Activated effector memory CD4-positive, alpha-beta T cell treated with Interleukin-2 at 50 U/mL for 16 hours (primary cell): Measurements from ENCODE around the gene CCT7.
A peak's percentile ranks its signal among the peaks of the same experiment; 100 is the strongest.

Experiments used
- DNase-seq: peaks from one replicate; pipeline ENCODE4 v3.0.0-alpha.2; 2020

The CCT7 gene

GRCh38 chr2:73269686-73270465 is 35.8 kb downstream of the CCT7 start:
- DNase-seq, result no peak

GRCh38 chr2:73272270-73272669 is 38.2 kb downstream of the CCT7 start:
- DNase-seq, result no peak

- no peak for DNase-seq
Measured at GRCh38 chr2:73279852-73280251, 45.7 kb downstream of the CCT7 start.

- no peak for DNase-seq
Measured at GRCh38 chr2:73281244-73281643, 47.1 kb downstream of the CCT7 start.

- DNase-seq, result no peak
Measured at GRCh38 chr2:73282924-73283544, 48.9 kb downstream of the CCT7 start.

- no peak for DNase-seq
Measured at GRCh38 chr2:73283545-73284295, 49.6 kb downstream of the CCT7 start.

GRCh38 chr2:73284296-73285158 is 50.4 kb downstream of the CCT7 start, which contains the start of gene FBXO41:
Gene FBXO41, minus strand, starts transcription at chr2:73284478. Its CDS starts 14,848 bp downstream, at chr2:73269630.
- DNase-seq, result peak; percentile 51

- DNase-seq, result no peak
Measured at GRCh38 chr2:73285159-73285739, 51.1 kb downstream of the CCT7 start.

GRCh38 chr2:73286134-73286655 is 52.1 kb downstream of the CCT7 start:
- no peak for DNase-seq

- no peak for DNase-seq
Measured at GRCh38 chr2:73289304-73289703, 55.2 kb downstream of the CCT7 start.

- DNase-seq, result no peak
Measured at GRCh38 chr2:73290049-73290839, 56.1 kb downstream of the CCT7 start.

- DNase-seq, result peak; percentile 32
Measured at GRCh38 chr2:73291093-73291460, 57.0 kb downstream of the CCT7 start.

- no peak for DNase-seq
Measured at GRCh38 chr2:73291461-73292315, 57.6 kb downstream of the CCT7 start.

GRCh38 chr2:73292316-73292905 is 58.3 kb downstream of the CCT7 start:
- no peak for DNase-seq

GRCh38 chr2:73292906-73293533 is 58.9 kb downstream of the CCT7 start:
- DNase-seq, result no peak

- DNase-seq, result peak; percentile 79
Measured at GRCh38 chr2:73293534-73294171, 59.5 kb downstream of the CCT7 start, which contains the start of gene EGR4. Gene EGR4, minus strand, starts transcription at chr2:73293548. Its CDS starts 231 bp downstream, at chr2:73293317.

- DNase-seq, result no peak
Measured at GRCh38 chr2:73294239-73294638, 60.1 kb downstream of the CCT7 start.

- no peak for DNase-seq
Measured at GRCh38 chr2:73295751-73296400, 61.8 kb downstream of the CCT7 start.
